Activated CD4-positive, alpha-beta T cell treated with anti-CD3 and anti-CD28 coated beads for 4 hours (primary cell): ENCODE results near the gene MEGF8.

Source experiments
- DNase-seq, 2 donors: peaks; one replicate each; pipeline ENCODE4 v3.0.0-alpha.2; 2020

The MEGF8 gene

DNA sequence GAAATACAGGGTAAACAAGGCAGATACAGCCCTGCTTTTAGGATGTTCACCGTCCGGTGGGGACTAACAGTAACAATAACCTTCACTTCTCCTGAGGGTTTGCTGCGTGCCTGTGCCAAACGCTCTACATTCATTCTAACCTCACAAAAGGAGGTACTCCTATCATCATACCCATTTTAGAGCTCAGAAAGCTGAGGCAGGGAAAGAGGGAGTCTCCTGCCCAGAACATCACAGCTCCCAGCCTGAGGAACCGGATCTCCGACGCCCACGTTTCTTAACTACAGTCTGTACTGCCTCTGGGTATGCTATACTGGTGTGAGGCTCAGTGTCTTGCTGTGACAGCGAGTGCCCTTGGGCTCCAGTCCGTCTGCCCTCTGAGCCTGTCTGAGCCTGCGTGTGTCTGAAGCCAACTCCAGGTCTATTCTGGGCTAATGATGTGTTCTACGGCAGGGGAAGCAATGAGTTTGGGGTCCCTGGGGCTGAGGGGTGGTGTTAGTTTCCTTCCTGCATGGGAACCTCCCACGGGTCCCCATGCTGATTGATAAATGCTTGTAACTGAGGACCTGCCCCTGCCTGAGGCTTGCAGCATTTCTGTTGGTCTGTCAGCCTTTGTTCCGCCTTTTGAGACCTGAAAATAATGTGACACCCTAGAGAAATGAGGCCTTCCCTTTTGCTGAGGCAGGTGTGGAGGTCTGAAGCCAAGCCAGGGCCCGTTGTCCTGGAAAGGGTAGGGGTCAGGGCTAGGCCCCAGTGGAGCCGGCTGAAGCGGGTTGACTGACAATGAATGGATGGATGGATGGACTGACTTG, 96.9 kb downstream of the MEGF8 start:
- no peak for DNase-seq

- DNase-seq: peak; percentile 42 to 50
Measured at GRCh38 chr19:42422901-42423461, 97.5 kb downstream of the MEGF8 start.

DNA sequence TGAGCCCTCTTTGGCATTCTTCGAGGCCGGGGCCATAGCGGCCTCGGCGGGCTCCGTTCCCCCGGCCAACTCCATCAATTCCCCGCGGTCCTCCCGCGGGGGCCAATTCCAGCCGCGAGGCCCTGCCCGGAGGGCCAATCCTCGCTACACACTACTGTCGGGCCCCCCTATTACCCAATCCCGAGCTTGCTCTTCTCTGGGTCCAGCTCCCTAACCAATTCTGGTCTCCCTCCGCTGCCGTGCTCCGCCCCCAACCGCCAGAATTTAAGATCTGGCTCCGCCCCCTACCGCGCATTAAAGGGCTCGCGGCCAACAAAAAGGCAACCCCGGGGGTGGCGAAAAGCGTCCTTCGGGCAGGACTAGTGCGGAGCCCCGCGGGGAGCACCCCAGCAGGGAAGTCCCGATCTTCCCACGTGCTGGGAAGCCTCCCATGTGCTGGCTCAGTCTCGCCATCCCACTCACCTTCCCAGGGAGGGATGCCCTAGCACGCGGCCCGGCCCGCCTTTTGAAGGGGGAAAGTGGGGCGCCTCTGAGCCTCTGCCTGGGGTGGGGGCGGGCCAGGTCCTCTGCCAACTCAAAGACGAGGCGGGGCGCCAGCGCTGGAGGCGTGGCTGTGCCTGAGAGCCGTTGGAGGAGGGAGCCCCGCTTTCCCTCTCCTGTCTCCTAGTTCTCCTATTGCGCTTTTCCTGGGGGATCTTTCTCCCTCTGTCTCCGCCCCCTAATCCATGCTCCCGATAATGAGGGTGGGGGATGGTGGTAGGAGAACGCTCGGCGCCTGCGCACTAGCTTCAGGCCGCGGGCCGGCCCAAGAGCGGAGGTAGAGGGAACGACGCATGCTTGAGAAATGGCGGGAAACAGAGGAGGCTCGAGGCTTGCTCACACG, 98.3 kb downstream of the MEGF8 start:
- peak; percentile 92 to 95 for DNase-seq

DNA sequence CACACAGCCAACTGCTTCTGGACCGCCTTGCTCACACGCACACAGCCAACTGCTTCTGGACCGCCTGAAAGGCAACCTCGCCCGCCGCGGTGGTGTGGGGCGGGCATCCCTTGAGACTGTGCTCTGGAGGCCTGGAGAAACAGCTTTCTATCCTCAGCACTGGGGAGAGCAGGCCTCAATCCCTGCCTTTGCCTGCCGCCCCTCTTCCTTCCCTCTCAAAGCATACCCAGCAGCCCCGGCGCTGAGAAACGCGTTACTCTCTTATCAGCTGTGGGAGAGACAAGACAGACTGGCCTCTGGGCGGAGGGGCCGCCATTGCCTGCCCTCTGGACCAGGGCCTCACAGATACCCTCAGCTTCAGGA, 98.9 kb downstream of the MEGF8 start:
- no peak for DNase-seq

- DNase-seq: no peak
Measured at GRCh38 chr19:42424712-42425131, 99.3 kb downstream of the MEGF8 start.

DNA sequence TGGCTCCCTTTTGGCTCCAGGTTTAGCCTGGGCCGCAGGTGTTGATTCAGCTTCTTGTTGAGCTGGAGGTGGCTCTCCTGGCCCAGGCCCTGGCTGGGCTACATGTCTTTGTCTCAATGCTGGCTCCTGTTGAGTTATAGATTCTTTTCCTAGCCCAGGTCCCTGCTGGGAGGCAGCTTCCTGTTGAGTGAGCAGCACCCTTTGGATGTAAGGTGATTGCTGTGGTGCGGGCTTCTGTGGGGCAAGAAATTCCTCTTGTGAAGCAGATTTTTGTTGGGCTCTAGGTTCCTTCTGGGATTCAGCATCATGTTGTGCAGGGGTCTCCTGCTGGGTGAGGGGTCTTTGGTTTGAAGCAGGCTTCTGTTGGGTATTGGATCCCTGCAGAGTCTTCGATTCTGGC, 101.2 kb downstream of the MEGF8 start:
- DNase-seq: no peak

GRCh38 chr19:42427313-42427712, 101.9 kb downstream of the MEGF8 start, which contains the start of gene LIPE:
LIPE (minus strand) TSS chr19:42427388; CDS start chr19:42427149, 239 bp downstream.
- DNase-seq: no peak
